WI38 (cell line): ENCODE measurements around the gene CEP112.

Experiments used
- H3K4me3 ChIP-seq: 2 replicates; pipeline ENCODE4 v1.5.1; 2011; ENCODE audit warnings: low read depth, mild to moderate bottlenecking, control low read depth, low read length
- CTCF ChIP-seq: IDR thresholded peaks from 2 replicates; pipeline ENCODE4 v1.5.1; 2012; ENCODE audit warnings: low read depth, mild to moderate bottlenecking, control low read depth, low read length

Gene CEP112

GRCh38 chr17:65774787-65775186 is 417.1 kb downstream of the CEP112 start:
- no peak for TF ChIP-seq CTCF
- H3K4me3 ChIP-seq, result no peak overlapping the region

- TF ChIP-seq CTCF, result no peak
- no peak overlapping the region for H3K4me3 ChIP-seq
Observed at GRCh38 chr17:65772989-65773388, 418.9 kb downstream of the CEP112 start.

- H3K4me3 ChIP-seq, result no peak overlapping the region
- no peak for TF ChIP-seq CTCF
Observed at GRCh38 chr17:65771704-65772103, 420.2 kb downstream of the CEP112 start.

GRCh38 chr17:65763786-65764185 is 428.1 kb downstream of the CEP112 start:
- H3K4me3 ChIP-seq, result no peak overlapping the region
- TF ChIP-seq CTCF, result no peak

- no peak overlapping the region for H3K4me3 ChIP-seq
- TF ChIP-seq CTCF, result no peak
Observed at GRCh38 chr17:65762973-65763372, 429.0 kb downstream of the CEP112 start.

GRCh38 chr17:65759532-65759931 is 432.4 kb downstream of the CEP112 start:
- no peak for TF ChIP-seq CTCF
- H3K4me3 ChIP-seq, result no peak overlapping the region

- TF ChIP-seq CTCF, result no peak
- H3K4me3 ChIP-seq, result no peak overlapping the region
Observed at GRCh38 chr17:65756760-65757159, 435.2 kb downstream of the CEP112 start.

GRCh38 chr17:65755799-65756198 is 436.1 kb downstream of the CEP112 start:
- no peak for TF ChIP-seq CTCF
- no peak overlapping the region for H3K4me3 ChIP-seq
